Measurements from ENCODE around the gene CCNO. TPM values are rescaled to one million over a fixed set of nuclear protein-coding genes. Genes with fewer than 3 reads are reported as not detected.

The CCNO gene
- total RNA-seq, 3 donors from 2014 or later = not detected

DNA sequence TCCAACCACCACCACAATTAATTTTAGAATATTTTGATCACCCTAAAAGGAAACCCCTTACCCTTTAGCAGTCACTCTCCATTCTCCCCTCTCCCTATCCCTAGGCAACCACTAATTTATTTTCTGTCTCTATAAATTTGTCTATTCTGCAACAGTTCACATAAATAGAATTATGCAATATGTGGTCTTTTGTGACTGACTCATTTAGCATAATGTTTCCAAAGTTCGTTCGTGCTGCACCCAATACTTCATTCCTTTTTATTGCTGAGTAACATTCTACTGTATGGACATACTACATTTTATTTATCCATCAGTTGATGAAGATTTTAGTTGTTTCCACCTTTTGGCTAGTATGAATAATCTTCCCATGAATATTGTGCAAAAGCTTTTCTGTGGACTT is 42.2 kb downstream of the CCNO start:
- H3K9me3 Mint-ChIP-seq = no peaks in the 10 kb centered on the region
- no peak for ATAC-seq
- DNase-seq = no peak
- H3K4me3 Mint-ChIP-seq = no peak overlapping the region
- H3K36me3 Mint-ChIP-seq (ENCODE audit: insufficient read depth) = no peaks in the 10 kb centered on the region
- no peaks in the 10 kb centered on the region for H3K4me1 Mint-ChIP-seq (ENCODE audit: low read depth)
- peaks cover 48% of the 10 kb centered on the region for H3K27me3 Mint-ChIP-seq (ENCODE audit: low read depth)

DNA sequence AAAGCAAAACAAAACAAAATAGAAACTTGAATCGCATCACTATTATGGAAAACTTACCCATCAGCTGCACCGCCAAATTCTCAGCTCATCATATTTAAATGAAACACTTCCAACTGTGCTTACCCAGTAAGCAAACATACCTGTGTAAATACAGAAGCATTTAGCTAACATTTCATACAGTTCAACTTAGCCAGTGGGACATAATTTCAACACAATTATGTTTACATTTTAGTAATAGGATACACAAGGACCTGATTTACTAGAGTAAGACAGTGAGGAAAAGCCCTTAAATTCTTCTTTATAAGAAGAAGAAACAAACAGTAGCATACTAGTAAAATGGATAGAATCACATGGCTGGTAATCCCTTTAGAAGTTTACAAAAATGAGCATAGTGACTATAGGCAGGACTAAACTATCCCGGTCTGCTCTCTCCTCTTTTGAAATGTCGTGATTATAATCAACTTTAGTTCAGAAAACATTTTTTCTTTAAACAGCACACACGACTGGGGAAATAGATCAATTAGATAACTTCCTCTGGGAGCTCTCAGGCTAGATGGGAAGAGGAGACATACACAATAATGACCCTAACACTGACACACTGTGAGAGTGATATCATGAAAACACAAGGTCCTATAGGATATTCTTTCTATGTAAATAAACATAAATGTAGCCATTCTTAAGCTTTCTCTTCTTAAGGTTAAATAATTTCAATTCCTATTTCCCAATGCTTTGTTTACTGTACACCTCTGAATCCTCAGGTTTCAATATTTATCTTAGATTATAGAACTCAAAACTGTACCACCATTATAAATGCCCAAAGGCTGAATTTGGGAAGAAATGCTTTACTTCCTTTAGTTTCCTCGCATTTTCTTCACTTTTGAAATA is 44.5 kb downstream of the CCNO start:
- Mint-ChIP-seq H3K27me3 (ENCODE audit: low read depth) (peaks cover 56% of the 10 kb centered on the region), H3K4me1 (ENCODE audit: low read depth) (no peaks in the 10 kb centered on the region), H3K36me3 (ENCODE audit: insufficient read depth) (no peaks in the 10 kb centered on the region), H3K4me3 (no peak overlapping the region), H3K9me3 (no peaks in the 10 kb centered on the region)
- DNase-seq = no peak
- ATAC-seq = no peak

DNA sequence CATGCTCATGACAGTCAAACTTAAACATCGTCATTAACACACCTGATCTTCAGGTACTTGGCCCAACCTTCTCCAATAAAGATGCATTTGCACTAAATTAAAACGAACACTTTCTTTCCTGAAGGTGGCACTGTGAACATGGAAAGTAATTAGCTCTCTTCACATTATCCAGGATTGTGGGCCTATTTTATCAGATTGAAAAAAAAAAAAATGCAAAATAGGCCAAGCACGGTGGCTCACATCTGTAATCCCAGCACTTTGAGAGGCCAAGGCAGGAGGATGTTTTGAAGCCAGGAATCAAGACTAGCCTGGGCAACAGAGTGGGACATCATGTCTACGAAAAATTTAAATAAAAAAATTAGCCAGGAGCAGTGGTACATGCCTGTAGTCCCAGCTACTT is 46.0 kb downstream of the CCNO start:
- Mint-ChIP-seq H3K27me3 (ENCODE audit: low read depth) (peaks cover 50% of the 10 kb centered on the region), H3K4me1 (ENCODE audit: low read depth) (no peaks in the 10 kb centered on the region), H3K9me3 (peaks cover 4% of the 10 kb centered on the region), H3K36me3 (ENCODE audit: insufficient read depth) (no peaks in the 10 kb centered on the region), H3K4me3 (no peak overlapping the region)
- ATAC-seq = no peak
- no peak for DNase-seq

Other genes starting within 250 kb of the CCNO start
- gene ESM1, start 248.0 kb downstream of the CCNO start, total RNA-seq = under 1 TPM in 1 of 3 donors, not detected in 2; 0.18 TPM
- gene GZMK, start 209.4 kb downstream of the CCNO start, total RNA-seq = under 1 TPM; 0.25 to 0.50 (median 0.35) TPM
- gene GZMA, start 131.0 kb downstream of the CCNO start, total RNA-seq = 10 to 100 TPM in 1 of 3 donors, 1 to 10 TPM in 2; 5.6 to 14.4 (median 7.7) TPM
- gene GPX8, start 73.4 kb downstream of the CCNO start, total RNA-seq = under 1 TPM; 0.08 to 0.40 (median 0.16) TPM
- gene CDC20B, start 60.4 kb downstream of the CCNO start, total RNA-seq = under 1 TPM in 2 of 3 donors, not detected in 1; 0.11 to 0.16 TPM
- not detected for gene MCIDAS, start 6.3 kb downstream of the CCNO start, total RNA-seq
- gene DHX29, start 74.1 kb upstream of the CCNO start, total RNA-seq = 10 to 100 TPM; 22.3 to 23.1 (median 22.5) TPM
- gene MTREX, start 74.4 kb upstream of the CCNO start, total RNA-seq = 100 to 1,000 TPM; 115 to 121 (median 117) TPM